Stimulated activated CD4-positive, alpha-beta T cell treated with anti-CD3 and anti-CD28 coated beads, Interleukin-15, amount 100 ng/mL, for 24 hours (primary cell): ENCODE data around the gene ZNF319.

Experiments
- DNase-seq: peaks from one replicate; pipeline ENCODE4 v3.0.0-alpha.2; 2020

The ZNF319 gene

DNA sequence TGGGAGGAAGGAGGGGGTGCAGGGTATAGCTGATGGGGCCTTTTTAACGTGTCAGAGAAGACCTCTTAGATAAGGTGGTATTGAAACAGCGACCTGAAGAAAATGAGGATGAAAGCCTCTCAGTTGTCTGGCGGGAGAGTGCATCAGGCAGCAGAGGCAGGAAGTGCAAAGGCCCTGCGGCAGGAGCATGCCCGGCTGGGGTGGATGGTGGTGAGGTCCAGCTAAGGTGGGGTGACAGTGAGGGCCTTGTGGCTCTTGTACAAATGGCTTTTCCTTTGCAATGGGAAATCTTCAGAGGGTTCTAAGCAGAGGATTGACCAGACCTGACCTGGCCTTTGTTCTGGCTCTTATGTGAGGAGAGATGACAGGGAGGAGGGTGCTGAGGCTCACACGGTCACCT lies 36.5 kb upstream of the ZNF319 start:
- no peak for DNase-seq

- no peak for DNase-seq
These were observed 35.1 kb upstream of the ZNF319 start for GRCh38 chr16:58035356-58036170.

GRCh38 chr16:58034774-58035173 lies 34.3 kb upstream of the ZNF319 start:
- no peak for DNase-seq

DNA sequence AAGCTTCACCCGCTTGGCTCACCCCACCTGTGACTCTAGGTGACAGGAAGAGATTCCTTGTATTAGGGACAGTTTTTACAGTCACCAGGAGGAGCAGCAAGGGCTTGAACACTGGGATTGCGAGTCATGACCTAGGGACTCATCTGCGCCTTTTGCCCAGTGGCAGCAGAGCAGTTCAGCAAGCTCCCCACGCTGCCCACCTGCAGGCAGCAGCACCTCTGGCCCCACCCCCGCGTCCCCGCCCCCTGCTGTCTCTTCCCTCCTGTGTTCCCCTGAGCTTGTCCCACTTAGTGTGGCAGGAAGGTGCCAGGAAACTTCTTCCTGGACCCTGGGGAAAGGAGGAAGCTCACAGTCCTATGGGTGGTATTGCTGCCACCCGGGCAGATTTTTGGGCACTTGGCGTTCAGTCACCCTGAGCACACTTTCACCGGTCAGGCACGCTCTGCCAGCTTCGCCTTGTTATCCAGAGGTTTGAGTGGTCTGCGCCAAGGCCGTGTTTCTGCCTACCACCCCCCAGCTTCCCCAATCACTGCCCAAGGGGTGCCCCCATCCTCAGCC lies 33.7 kb upstream of the ZNF319 start:
- no peak for DNase-seq

- no peak for DNase-seq
These were observed 32.3 kb upstream of the ZNF319 start for GRCh38 chr16:58032710-58033293.

GRCh38 chr16:58031016-58031800 lies 30.7 kb upstream of the ZNF319 start:
- no peak for DNase-seq

DNA sequence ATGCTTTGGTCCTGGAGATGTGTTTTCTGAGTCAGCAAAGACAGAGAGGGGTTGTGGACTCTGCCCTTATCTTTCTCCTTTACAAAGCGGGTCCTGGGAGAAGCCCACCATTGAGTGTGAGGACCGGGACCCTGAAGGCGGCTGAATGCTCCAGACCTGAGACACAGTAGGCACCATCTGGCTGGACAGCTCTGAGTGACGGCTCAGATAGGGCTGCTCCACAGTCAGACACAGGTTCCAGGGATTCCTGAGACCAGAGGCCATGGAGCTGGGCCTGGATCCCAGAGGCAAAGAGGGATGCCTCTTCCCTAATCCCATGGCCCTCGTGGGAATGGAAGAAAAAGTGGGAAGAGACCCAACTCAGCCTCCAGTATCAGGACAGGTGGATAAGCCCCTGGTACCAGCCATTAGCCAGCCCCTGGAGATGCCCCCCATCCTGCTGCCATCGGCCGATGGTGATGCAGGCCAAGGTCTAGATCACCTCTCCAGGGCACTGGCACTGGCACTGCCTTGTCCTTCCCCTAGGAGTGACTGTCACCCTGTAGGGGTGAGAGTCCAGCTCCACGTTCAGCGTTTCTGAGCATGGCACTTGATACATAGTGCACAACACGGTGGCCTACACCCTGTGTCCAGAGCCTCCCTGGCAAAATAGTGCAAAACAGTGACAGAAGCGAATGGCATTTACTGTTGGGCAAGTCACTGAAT lies 29.8 kb upstream of the ZNF319 start:
- DNase-seq = no peak

DNA sequence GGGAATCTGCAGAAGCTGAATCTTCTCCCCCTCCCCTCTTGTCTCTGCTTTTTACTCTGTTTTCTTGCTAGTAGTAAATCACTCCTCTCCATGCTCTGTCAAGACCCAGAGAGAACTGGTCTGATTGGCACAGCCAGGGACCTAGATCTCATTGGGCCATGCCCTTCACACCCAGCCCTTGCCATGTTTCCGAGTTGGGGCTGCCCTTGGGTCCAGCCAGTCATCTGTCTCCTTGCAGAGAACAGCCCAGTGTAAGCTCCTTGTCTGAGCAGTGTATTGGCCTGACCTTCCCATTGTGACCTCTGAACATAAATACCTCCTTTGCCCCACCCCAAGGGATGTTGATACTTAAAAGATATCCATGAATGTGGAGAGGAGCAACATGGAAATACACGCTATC lies 28.9 kb upstream of the ZNF319 start:
- no peak for DNase-seq

DNA sequence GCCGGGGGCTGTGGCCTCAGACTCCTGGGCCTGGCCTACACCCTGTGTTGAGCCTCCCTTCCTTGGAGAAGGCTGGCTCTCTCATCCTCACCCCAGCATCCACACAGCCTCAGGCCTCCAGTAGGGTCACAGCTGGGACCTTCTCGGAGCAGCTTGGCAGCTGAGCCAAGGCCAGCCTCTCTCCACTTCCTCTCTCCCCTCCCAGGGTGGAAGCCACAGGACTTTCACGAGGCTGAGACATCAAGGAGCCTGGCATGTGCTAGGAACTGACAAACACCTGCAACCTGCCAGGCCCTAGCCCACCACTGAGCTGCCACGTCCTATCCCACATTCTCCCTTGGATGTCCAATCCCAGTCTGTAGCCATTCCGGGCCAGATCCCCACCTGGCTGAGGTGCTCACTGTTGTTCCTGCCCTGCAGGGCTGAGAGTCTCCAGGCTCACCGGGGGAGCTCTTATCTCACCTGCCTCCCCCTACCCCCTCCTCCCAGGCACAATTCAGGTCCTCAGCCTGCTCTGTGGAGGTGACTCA lies 28.1 kb upstream of the ZNF319 start:
- no peak for DNase-seq

GRCh38 chr16:58027916-58028455 lies 27.5 kb upstream of the ZNF319 start:
- no peak for DNase-seq

DNA sequence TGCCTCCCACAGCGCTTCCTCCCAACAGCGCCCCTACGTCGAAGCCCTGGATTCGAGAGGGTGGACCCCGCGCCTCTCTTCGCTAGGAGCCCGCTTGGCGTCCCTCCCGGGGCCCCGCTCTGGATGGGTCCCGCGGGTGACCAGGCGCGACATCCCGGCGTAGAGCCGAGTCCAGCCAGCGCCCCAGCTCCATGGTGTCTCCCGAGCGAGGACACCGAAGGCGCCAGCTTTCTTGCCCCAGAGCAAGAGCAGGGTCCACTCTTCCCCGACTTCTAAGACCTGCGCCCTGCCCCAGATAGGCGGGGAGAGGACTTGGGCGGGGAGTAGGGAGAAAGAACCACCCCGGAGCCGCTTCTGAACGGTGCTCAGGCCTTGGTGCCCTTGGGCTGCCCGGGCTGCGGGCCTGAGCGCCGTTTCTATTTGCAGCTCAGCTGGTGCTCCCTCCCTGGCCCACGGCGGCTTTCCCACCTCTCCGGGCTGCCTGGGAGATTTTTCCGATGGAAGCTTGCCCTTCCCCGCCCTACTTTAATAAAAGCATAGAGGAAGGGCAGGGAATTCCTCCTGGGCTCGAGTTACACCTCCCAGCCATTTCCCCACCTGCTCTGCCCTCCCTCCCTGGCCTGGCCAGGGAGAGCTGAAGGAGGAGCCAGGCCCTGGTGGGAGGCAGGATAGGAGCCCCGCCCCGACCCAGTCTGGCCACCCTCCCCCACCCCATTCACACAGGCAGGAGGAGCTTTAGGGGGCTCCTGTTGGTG lies 26.9 kb upstream of the ZNF319 start:
- DNase-seq = no peak

DNA sequence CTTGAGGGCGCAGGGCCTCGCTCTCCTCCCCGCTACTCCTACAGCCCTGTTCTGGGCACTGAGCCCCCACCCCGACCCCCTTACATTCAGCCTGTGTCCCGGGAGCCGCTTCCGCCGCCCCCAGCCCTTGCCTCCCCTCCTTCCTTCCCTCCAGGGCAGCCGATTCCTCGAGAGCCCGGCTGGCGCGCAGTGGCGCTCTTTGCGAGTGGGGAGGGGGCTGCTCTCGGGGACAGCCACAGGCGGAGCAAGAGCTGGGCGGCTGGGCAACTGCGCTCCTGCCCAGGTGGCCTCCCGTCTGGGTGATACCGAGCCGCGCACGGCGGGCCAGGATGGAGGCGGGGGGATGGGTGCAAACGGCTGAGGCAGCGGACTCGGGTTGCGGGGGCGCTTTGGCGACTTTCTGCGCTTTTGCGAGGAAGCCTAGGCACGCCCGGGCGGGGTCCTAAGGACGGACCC lies 26.3 kb upstream of the ZNF319 start:
- peak; percentile 17 for DNase-seq

GRCh38 chr16:58026139-58026704 lies 25.8 kb upstream of the ZNF319 start:
- DNase-seq = peak; percentile 25

GRCh38 chr16:58025351-58026138 lies 25.1 kb upstream of the ZNF319 start, which contains the start of gene MMP15:
Gene MMP15 (plus strand): TSS chr16:58025754. CDS start chr16:58026351, 597 bp downstream.
- DNase-seq = peak; percentile 79

DNA sequence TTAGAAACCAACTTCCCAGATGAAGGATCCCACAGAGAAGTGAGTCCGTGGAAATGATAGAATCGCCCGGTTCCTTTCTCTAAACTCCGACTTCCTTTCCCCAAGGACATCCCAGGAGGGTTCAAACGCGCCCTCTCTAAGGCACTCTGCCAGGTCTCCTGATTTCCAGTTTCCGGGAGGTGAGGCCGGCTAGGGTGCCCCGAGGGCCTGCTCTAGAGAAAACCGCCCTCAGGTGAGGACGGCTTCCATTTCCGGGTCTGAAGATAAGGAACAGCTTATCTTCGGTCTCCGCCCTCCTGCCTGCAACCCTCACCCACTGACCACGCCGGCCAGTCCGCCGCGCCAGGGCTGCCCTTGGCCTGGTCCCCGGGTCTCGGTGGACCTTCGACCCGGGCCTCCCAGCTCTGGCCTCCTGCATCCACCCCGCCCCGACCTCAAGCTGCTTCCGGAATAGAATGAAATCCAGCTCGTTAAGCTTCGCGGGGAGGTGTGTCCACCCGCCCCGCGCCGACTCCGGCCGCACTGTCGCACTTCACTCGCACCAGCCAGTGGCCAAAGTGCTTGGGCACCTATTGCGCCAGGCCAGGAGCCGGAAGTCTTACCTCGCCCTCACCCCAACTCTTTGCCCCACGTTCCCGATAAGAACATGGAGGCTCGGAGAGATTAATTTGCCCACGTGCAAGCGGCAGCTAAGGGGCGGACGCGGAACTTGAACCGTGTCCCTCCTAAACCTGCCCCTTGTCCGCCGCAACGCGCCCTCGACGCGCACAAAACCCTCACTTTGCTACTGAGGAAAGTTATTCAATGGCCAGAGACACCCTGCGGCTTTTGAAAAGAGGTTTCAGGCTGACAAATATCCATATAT lies 24.2 kb upstream of the ZNF319 start:
- peak; percentile 28 for DNase-seq

DNA sequence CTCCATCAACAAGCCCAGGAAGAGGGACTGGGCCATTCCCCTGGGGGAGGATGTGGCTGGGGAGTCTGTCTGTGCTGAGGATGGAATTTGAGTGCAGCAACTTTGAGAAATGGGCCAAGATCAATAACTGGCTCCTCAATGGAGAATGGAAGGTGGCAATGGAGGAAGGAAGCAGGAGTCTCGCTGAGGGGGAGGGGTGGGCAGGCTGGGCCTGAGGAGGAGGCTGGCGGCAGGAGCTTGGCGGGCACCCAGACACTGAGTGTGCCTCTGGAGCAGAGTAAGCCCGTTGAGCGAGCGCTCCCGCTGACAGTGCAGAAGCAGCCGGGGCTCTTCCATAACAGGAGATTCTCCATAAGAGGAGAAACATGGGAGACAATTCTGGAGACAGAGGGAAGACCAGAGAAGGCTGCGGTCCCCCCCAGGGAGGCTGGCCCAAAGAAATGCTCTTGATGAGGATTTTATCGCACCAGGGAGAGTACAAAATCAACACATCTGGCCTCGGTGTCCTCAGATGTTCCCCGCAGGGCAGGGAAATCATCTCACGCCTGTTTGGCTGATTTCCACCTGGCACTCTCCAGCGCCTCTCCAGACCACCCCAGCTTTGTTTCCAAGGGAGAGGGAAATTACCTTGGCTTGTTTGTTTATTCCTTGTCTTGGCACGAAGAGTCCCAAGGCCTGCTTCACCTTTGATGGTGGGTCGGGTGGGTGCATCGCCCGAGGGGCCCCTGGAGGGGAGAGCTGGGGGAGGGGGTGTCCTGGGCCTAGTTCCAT lies 22.3 kb upstream of the ZNF319 start:
- DNase-seq = no peak

DNA sequence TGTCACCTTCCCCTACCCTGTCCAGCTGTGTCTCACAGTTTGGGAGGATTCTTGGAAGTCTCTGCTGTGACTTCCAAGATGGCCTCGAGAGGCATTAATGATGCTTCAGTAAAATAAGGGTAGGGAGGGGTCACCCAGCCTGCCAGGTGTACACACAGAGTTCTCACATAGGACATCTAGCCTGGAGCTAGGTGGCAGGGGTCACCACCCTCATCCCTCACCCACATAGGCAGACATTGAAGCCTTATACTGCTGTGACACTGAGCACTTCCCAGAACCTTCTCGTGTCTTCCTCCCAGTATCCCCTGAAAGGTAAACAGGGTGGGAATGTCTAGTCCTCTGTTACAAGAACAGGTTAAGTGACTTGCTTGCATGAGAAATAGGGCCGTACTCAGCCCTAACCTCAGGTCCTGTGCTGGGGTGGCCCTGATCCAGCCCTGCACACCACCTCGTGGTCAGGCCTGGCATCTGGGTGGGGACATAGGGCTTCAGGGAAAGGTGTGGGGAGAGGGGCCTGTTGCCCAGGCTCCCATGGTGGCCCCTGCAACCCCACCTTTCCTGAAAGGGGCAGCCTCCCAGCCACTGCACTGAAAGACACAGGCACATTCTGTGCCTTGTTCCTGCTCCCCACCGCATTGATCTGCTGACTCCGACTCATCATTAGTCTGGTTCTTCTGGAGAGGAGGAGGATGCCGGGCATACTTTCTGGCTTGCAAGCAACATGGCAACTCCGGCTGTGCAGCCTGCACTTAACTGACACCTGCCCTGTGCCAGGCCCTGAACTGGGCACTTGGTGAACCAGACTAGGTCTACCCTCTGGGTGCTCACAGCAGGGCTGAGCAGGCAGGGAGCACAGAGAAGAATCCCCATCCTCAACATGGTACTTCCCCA lies 21.4 kb upstream of the ZNF319 start:
- no peak for DNase-seq
